ENCODE results near the gene HTR1E.
"Not testable (repeated sequence)": the region's sequence is repeated elsewhere in the genome, so short reads cannot be mapped to it uniquely, and the experiment has no call there.

The HTR1E gene

GRCh38 chr6:86937219-86938079 is at the start of gene HTR1E:
HTR1E (plus strand) TSS chr6:86937528; CDS start chr6:87015335, 77,807 bp downstream.
- DNase-seq (ENCODE audit: low spot score) = peak; percentile 22

DNA sequence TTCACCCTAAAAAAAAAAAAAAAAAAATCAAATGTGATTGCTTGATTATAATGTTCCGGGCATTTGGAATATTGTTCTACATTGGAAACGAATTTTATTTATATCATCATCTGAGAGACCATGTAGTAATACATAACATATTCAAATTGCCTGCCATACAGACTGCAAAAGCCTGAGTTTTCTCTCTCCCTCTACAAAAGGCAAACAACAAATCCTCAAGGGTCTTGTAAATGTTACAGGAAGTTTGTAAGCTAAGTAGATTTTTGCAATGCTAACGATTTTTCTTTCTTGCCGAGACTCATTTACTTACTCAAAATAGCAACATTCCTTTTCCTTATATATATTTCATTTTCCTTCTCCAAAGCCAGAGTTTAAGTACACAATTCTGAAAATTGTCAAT is 49.0 kb upstream of the HTR1E start:
- no peak for DNase-seq (ENCODE audit: low spot score)

- DNase-seq (ENCODE audit: low spot score) = not testable (repeated sequence)
These were observed 40.1 kb upstream of the HTR1E start for GRCh38 chr6:86897265-86897664.

- no peak for DNase-seq (ENCODE audit: low spot score)
These were observed 23.5 kb upstream of the HTR1E start for GRCh38 chr6:86913795-86914194.

- no peak for DNase-seq (ENCODE audit: low spot score)
These were observed 20.9 kb upstream of the HTR1E start for GRCh38 chr6:86916393-86916792.

- not testable (repeated sequence) for DNase-seq (ENCODE audit: low spot score)
These were observed 10.2 kb upstream of the HTR1E start for GRCh38 chr6:86927138-86927537.

DNA sequence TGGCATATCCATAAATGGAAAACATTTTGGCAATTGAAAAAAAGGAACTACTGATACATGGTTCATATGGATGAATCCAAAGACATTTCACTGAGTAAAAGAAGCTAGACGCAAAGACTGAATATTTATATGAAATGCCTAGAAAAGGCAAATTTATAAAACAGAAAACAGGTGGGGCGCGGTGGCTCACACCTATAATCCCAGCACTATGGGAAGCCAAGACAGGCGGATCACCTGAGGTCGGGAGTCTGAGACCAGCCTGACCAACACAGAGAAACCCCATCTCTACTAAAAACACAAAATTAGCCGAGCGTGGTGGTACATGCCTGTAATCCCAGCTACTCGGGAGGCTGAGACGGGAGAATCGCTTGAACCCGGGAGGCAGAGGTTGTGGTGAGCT is 9.5 kb upstream of the HTR1E start:
- not testable (repeated sequence) for DNase-seq (ENCODE audit: low spot score)

DNA sequence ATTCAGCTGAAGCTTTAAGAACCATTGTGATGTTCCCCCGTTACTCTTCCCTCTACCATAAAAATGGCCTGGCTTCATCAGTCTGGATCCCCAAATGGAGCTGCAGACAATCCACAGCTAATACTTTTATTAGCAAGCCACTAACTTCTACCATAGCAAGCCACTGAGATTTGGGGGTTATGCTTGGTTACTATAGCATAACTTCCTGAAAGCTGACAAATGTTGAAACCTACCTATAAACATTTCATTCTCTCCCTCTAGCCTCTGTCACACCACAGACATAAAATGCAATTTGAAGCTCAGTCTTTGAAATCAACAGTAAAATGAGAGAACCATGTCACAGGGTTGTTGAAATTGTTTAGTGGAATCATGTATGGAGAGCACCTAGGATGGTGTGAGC is 3.0 kb upstream of the HTR1E start:
- no peak for DNase-seq (ENCODE audit: low spot score)

DNA sequence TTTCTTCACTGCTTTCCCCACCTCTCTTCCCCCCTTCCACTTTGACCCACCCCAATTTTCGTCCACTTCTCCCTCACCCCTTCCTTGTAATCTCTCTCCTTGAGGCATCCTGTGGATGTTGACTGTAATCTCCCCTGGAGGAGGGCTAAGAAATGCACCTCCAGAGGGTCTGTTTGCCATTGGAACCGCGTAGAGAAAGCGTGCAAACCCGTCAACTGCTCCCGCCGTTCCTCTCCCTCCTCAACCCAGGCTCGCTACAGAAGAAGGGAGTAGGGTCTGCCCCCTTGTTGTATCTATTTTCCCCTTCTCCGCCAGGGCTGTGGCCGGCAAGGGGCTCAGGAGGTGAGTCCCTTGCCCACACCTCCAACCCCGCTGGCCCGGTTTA is 502 bp upstream of the HTR1E start:
- no peak for DNase-seq (ENCODE audit: low spot score)

DNA sequence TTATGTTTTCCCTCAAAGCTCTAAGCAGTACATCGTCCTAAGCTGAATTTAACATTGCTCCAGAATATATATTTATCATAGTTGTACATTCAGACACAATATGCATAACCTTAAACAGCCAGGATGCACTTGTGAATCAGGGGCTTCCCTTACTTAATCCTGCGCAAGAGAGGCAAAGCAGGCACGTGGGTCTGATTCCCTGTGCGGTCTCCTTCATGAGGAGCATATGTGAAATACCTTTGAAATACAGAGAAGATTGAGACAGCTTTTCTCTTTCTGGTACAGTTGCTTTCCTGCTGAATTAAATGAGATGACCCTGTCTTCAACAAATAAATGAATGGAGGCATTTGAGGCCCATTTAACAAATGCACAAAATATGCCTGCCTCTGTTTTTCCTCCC is 1.5 kb downstream of the HTR1E start:
- no peak for DNase-seq (ENCODE audit: low spot score)

- no peak for DNase-seq (ENCODE audit: low spot score)
These were observed 4.1 kb downstream of the HTR1E start for GRCh38 chr6:86941461-86941860.

DNA sequence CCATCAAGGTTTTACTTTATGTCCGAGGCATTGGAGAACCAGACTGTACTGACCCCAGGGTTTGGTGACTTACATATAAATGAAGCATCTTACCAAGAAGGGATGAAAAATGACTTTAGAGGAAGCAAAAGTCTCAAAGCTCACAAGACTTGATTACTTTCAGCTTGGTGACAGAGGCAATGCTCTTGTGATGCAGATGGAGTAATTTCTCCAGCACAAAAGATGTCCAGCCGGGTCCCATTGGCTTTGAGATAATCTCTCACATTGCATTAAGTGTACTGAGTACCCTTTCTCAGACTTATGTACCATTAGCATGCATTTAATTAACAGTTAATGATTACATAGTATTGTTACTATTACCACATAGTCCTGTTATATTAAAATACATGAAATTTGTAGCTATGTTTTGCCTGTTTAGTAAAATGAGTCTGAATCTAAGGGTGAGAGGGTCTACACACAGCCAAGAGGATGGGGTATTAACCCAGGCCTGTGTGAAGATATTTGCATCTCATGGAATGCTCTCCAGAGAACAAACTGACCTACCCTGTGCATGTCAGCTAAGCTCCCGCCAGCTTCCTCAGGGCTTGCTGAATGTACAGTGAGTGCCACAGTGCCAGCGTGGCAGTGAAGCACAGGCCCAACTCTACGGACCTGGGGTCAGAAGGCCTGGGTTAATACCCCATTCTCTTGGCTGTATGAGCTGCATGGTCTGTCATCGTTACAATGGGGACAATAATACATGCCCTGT is 5.6 kb downstream of the HTR1E start:
- DNase-seq (ENCODE audit: low spot score) = no peak

DNA sequence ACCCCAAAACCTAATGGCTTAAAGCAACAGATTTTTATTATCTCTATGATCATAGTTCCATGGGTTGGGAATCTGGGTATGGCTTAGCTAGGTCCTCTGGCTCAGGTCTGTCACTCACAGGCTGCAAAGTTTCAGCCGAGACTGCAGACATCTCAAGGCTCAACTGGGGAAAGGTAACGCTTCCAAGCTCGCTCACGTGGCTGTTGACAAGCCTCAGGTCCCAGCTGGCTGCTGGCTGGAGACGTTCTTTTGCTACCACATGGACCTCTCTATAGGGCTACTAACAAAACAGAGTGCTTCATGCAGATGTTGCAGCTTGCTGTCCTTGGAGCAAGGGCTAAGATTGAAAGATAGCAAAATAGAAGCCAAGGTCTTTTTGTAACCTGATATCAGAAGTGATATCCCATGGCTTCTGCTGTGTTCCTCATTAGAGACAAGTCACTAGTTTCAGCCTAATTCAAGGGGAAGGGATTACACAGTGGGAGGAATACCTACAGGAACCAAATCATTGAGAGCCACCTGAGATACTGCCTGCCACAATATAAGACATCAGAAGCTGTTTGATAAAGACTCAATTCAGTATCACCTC is 6.6 kb downstream of the HTR1E start:
- no peak for DNase-seq (ENCODE audit: low spot score)

DNA sequence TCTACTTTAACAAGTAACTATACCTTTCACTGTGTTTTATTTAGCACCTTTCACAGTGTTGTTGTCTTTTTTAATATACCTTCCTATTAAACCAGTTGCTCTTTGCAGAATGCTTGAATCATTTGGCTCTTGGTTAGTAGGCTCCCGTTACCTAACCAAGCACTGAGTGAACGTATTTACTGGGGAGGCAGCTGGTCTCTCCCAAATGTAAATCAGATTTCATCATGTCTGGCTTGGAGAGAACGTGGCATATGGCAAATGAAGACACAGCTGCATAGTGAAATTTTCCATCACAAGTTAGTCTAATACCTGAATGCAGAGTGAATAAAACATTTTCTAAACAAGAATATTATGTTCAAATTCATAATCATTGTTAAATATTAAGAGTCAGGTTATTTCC is 12.4 kb downstream of the HTR1E start:
- no peak for DNase-seq (ENCODE audit: low spot score)

DNA sequence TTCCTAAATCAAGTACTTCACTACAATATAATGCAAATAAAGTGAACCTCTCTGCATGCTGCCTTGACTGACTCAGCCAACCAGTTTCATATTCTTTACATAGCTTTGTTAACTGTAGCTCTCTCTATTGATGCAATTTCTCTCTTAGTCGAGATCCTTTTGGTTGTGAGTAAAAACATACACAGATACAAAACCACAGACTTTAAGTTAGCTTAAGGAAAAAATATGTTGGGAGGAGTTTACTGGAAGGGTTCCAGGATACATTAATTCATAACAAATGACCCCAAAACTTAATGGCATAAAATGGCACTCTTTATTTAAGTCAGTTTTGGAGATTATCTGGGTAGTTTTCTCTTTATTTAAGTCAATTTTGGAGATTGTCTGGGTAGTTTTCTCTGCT is 15.7 kb downstream of the HTR1E start:
- DNase-seq (ENCODE audit: low spot score) = no peak

- no peak for DNase-seq (ENCODE audit: low spot score)
These were observed 22.3 kb downstream of the HTR1E start for GRCh38 chr6:86959656-86960055.

DNA sequence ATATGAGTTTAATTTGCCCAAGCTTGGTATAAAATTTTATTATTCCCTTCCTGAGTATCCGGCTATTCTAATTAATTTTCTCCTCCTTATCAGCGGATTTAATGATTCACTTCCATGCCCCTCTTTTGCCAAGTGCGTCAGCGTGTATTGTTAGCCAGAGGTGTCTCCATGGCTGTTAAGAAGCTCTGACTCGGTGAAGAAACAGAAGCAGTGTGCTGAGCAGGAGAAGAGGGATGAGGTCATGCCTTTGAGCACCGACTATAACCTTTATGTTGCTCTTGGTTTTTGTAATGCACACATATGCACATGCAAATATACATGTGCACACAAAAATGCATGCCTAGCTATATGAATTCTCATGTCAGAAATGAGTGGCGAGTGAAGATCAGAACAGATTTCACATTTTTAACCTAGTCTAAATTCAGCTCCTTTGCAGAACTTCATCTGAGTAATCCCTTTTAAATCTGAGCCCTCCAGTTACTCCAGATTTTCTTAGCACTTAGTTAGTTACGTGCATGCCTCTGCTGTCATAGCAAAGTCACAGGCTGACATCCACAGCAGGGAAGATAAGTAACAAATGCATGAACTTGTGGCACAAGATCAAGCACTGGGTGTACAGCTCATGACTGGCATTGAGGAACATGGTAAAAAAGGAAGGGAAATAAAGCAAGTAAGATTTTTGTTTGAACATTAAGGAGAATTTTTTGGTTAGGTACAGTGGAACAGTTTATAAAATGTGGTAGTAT is 24.3 kb downstream of the HTR1E start:
- DNase-seq (ENCODE audit: low spot score) = no peak

DNA sequence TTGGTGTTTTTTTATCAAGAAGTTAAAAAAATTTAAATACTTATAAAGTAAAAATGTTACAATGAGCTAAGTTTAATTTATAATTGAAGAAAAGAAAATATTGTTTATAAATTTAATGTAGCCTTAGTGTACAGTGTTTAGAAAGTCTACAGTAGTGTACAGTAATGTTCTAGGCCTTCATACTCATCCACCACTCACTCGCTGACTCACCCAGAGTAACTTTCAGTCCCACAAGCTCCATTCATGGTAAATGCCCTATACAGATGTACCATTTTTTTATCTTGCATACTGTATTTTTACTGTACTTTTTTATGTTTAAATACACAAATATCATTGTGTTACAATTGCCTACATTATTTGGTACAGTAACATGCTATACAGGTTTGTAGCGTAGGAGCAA is 26.0 kb downstream of the HTR1E start:
- no peak for DNase-seq (ENCODE audit: low spot score)

- DNase-seq (ENCODE audit: low spot score) = no peak
These were observed 26.8 kb downstream of the HTR1E start for GRCh38 chr6:86964029-86964579.

DNA sequence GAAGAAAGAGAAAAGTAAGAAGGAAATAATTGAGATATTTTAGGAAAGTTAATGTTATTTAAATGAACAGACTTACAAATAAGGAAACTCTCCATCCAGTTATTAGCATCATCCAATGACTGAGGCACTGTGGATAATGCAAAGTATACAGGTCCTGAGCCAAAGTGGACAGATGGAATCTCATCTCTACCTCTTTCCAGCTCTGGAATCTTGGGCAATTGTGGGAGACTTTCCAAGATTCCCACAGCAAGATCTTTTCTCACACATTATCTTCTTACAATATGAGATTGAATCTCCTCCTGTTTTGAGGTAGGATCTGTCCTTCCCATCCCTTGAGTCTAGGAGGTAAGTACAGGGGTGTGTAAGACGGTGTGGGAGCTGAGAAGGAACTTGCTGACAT is 28.9 kb downstream of the HTR1E start:
- DNase-seq (ENCODE audit: low spot score) = no peak

DNA sequence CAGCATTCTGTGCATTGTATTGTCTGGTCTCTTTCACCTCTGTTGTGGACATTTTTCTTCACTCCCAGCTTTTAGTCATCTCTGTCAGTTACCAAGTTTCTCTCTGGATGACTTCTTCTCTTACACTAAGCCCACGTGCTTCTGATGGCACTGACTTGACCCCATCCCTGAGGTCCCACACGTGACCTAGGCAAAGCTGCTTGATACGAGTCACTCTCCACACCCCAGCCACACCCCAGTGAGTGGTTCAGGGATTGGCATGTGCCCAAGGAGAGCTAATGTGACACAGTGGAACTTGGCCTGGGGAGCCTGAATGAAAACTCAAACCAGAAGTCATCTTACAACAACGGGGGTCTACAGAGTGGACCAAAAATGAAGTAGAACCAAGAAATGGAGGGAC is 32.2 kb downstream of the HTR1E start:
- no peak for DNase-seq (ENCODE audit: low spot score)

DNA sequence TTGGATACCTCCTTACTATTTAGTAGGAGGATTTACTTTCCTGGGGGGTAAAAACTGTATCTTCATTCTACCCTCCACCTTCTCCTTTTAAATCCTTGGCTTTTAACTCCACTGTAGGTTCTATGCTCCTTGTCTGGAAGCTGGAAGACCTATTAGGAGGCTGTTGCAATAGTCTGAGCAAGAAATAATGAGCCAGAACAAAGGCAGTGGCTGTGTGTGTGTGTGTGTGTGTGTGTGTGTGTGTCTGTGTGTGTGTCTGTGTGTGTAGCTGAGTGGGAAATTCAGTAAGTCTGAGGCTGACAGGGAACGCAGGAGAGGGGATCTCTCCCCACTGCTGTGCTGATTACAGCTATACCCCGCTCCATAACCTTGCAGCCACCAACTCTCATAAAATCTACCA is 35.8 kb downstream of the HTR1E start:
- no peak for DNase-seq (ENCODE audit: low spot score)

Measured in hepatic stellate cell (primary cell).